Smooth muscle cell (in vitro differentiated cells): ENCODE data around the gene RHOBTB3. TPM values are rescaled to one million over a fixed set of nuclear protein-coding genes. Genes with fewer than 3 reads are reported as not detected.

Experiments
- DNase-seq: peaks from one replicate; lab custom pipeline; 2025; ENCODE audit not compliant: unreplicated experiment; lab: John Stamatoyannopoulos, UW
- H2AFZ ChIP-seq: fragments of 200-600 bp; sonication (generic); 2 replicates; pipeline ENCODE4 v1.6.0; 2016; ENCODE audit warnings: antibody characterized with exemption, low read depth, mild to moderate bottlenecking
- H3F3A ChIP-seq: fragments of 200-600 bp; sonication (generic); 2 replicates; pipeline ENCODE4 v1.6.0; 2017; ENCODE audit warnings: antibody characterized with exemption, low read depth
- H3K27ac ChIP-seq: fragments of 200-600 bp; sonication (generic); 2 replicates; pipeline ENCODE4 v1.5.1; 2016; ENCODE audit warnings: low read depth, mild to moderate bottlenecking
- H3K27me3 ChIP-seq: fragments of 200-600 bp; sonication (generic); 2 replicates; pipeline ENCODE4 v1.6.1; 2016; ENCODE audit warnings: low read depth, mild to moderate bottlenecking
- H3K36me3 ChIP-seq: fragments of 200-600 bp; sonication (generic); 2 replicates; pipeline ENCODE4 v1.5.1; 2016; ENCODE audit warnings: low read depth
- H3K4me1 ChIP-seq: fragments of 200-600 bp; sonication (generic); 2 replicates; pipeline ENCODE4 v1.5.1; 2016; ENCODE audit warnings: low read depth
- H3K4me2 ChIP-seq: fragments of 200-600 bp; sonication (generic); 2 replicates; pipeline ENCODE4 v1.6.0; 2016; ENCODE audit warnings: mild to moderate bottlenecking
- H3K4me3 ChIP-seq: fragments of 200-600 bp; sonication (generic); 2 replicates; pipeline ENCODE4 v1.5.1; 2016; ENCODE audit warnings: mild to moderate bottlenecking
- H3K79me2 ChIP-seq: fragments of 200-600 bp; sonication (generic); 2 replicates; pipeline ENCODE4 v1.6.0; 2016; ENCODE audit warnings: low read depth, mild to moderate bottlenecking
- H3K9ac ChIP-seq: fragments of 200-600 bp; sonication (generic); 2 replicates; pipeline ENCODE4 v1.6.0; 2016; ENCODE audit warnings: low read depth
- H3K9me3 ChIP-seq: fragments of 200-600 bp; sonication (generic); replicated peaks from 2 replicates; pipeline ENCODE4 v1.5.1; 2016; ENCODE audit warnings: low read depth
- H4K20me1 ChIP-seq: fragments of 200-600 bp; sonication (generic); 2 replicates; pipeline ENCODE4 v1.6.0; 2016; ENCODE audit warnings: low read depth
- WGBS: methylation state at CpG from one replicate; pipeline ENCODE4 v1.1.7; 2016; ENCODE audit warnings: low lambda C conversion rate; 5-methylcytosine and 5-hydroxymethylcytosine counted together
- polyA plus RNA-seq: library from polyadenylated mRNA; unstranded; fragments of >200 nt; fragmentation: Nextera tagmentation; extraction: Ambion mirVana; gene quantifications from 2 replicates; pipeline ENCODE4 v1.2.1, GENCODE V29; 2016
- total RNA-seq: library from RNA; depleted of rRNA; stranded (reverse); fragments of >200 nt; gene quantifications from 2 replicates; pipeline ENCODE4 v1.2.3, GENCODE V29; 2014
- TF ChIP-seq, protein P1 (sequence below): fragments of 200-600 bp; sonication (generic); IDR thresholded peaks from 2 replicates; pipeline ENCODE4 v1.5.1; 2017; ENCODE audit warnings: borderline replicate concordance, mild to moderate bottlenecking, antibody characterized with exemption; ENCODE audit not compliant: insufficient read depth, poor library complexity, severe bottlenecking

RHOBTB3 gene
- total and polyA plus RNA-seq, 2 experiments from 2014 or later = 127 to 213 TPM

DNA sequence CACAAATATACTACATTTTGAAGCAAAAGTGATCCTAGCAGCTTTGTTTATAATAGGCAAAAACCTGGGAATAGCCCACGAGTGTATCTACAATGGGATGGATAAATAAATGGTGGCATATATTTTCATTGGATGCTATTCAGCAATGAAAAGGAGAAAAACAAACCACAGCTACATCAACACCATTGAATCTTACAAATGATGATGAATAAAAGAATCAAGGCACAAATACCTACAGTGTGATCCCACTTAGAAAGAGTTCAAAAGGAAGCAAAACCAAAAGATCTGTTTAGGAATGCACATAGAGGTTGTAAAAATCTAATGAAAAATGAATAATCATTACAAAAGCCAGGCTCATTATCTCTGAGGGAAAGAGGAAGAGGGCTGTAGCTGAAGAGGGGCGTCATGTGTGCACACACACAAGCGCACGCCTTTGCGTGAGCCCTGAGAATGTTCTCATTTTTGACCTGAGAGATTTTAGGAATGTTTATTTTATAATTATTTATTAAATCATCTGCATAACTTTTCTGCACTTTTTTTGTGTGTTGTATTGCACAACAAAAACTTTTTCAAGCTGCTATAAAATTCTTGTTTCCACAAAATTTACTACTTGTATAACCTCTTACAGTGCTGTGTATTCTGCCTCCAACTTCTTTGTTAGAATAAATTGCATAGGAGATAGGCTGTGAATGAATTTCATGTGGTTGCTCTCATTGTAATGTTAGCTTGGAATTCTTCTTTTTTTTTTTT, 5.9 kb upstream of the RHOBTB3 start:
- H3F3A ChIP-seq = no peaks in the 10 kb centered on the region
- H2AFZ ChIP-seq = no peak overlapping the region
- no peaks in the 10 kb centered on the region for H3K27me3 ChIP-seq
- no peaks in the 10 kb centered on the region for H3K9me3 ChIP-seq
- H4K20me1 ChIP-seq = no peaks in the 10 kb centered on the region
- no peaks in the 10 kb centered on the region for H3K36me3 ChIP-seq
- DNase-seq = no peak
- WGBS = 89% methylated on average over 5 of the region's 5 CpGs
- peak overlapping the region; percentile 92 for H3K27ac ChIP-seq
- no peak overlapping the region for H3K4me3 ChIP-seq
- peaks cover 14% of the 10 kb centered on the region for H3K4me1 ChIP-seq
- H3K79me2 ChIP-seq = no peaks in the 10 kb centered on the region
- peak overlapping the region; percentile 59 for H3K4me2 ChIP-seq
- TF ChIP-seq, protein P1, sequence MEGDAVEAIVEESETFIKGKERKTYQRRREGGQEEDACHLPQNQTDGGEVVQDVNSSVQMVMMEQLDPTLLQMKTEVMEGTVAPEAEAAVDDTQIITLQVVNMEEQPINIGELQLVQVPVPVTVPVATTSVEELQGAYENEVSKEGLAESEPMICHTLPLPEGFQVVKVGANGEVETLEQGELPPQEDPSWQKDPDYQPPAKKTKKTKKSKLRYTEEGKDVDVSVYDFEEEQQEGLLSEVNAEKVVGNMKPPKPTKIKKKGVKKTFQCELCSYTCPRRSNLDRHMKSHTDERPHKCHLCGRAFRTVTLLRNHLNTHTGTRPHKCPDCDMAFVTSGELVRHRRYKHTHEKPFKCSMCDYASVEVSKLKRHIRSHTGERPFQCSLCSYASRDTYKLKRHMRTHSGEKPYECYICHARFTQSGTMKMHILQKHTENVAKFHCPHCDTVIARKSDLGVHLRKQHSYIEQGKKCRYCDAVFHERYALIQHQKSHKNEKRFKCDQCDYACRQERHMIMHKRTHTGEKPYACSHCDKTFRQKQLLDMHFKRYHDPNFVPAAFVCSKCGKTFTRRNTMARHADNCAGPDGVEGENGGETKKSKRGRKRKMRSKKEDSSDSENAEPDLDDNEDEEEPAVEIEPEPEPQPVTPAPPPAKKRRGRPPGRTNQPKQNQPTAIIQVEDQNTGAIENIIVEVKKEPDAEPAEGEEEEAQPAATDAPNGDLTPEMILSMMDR = no peak
- H3K9ac ChIP-seq = no peak overlapping the region

GRCh38 chr5:95725937-95726810, 5.0 kb upstream of the RHOBTB3 start:
- H2AFZ ChIP-seq = no peak overlapping the region
- H3K36me3 ChIP-seq = no peaks in the 10 kb centered on the region
- no peaks in the 10 kb centered on the region for H4K20me1 ChIP-seq
- no peak for DNase-seq
- no peaks in the 10 kb centered on the region for H3K79me2 ChIP-seq
- no peaks in the 10 kb centered on the region for H3K27me3 ChIP-seq
- H3K9me3 ChIP-seq = no peaks in the 10 kb centered on the region
- peaks cover 18% of the 10 kb centered on the region for H3K4me1 ChIP-seq
- H3K27ac ChIP-seq = peak overlapping the region; percentile 92
- 89% methylated on average over 4 of the region's 4 CpGs for whole genome bisulfite sequencing
- TF ChIP-seq, protein P1 = no peak
- no peak overlapping the region for H3K9ac ChIP-seq
- H3K4me2 ChIP-seq = peak overlapping the region; percentile 59
- H3K4me3 ChIP-seq = peak overlapping the region; percentile 5
- no peaks in the 10 kb centered on the region for H3F3A ChIP-seq

GRCh38 chr5:95726811-95727763, 4.0 kb upstream of the RHOBTB3 start:
- no peak for DNase-seq
- WGBS = 80% methylated on average over 5 of the region's 5 CpGs
- no peaks in the 10 kb centered on the region for H3K27me3 ChIP-seq
- H3K4me2 ChIP-seq = peak overlapping the region; percentile 59
- H3K9me3 ChIP-seq = no peaks in the 10 kb centered on the region
- peaks cover 5% of the 10 kb centered on the region for H3K79me2 ChIP-seq
- H3F3A ChIP-seq = no peaks in the 10 kb centered on the region
- no peaks in the 10 kb centered on the region for H4K20me1 ChIP-seq
- TF ChIP-seq, protein P1 = no peak
- H3K27ac ChIP-seq = peak overlapping the region; percentile 92
- H2AFZ ChIP-seq = no peak overlapping the region
- no peak overlapping the region for H3K9ac ChIP-seq
- no peak overlapping the region for H3K4me3 ChIP-seq
- no peaks in the 10 kb centered on the region for H3K36me3 ChIP-seq
- peaks cover 18% of the 10 kb centered on the region for H3K4me1 ChIP-seq
